HG03460 (cell line): ENCODE measurements around the gene GNB4.

ENCODE experiments used
- ATAC-seq: cut with Tn5 transposase; IDR thresholded peaks from one replicate; pipeline ENCODE4 v1.9.1; 2021; ENCODE audit not compliant: unreplicated experiment

GNB4 gene

DNA sequence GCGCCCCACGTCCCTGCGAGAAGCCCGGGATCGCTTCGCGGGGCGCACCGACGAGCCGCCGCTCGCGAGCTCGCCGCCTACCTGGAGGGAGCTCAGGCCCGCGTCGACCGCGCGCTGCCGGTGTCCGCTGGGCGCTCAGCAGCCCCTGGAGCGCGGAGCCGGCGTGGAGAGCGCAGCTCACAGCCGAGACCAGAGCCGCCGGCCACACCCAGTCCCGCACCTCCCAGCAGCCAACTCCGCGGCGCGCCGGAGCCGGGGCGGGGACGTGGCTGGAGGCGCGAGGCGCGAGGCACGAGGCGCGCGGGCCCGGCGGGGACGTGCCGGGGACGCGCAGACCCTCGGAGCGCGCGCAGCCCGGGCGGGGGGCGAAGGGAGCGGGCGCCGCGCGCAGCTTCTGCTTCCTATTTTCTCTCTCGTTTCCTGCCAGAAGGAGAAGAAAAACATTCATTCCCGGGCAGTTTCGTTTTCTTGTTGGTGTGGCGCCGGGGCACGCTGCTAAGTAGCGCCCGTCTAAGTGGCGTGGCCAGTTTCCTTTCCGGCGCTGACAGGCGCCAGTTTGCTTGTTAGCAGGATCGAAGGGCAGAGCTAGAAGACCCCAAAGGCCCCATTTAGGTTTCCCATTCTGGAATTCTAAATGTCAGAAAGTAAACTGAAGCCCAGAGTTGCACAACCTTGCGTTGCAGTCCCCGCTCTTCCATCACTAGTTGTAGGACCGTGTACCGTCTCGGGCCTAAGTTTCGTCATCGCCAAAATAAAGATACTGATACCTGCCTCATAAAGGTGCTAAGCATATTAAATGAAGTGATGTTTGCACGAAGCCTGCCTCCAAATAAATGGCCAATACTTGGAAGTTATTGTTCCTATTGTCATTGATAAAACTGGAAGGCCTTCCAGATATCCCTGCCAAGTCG, at the start of gene GNB4:
Gene GNB4 (minus strand): TSS at position 206 of the 911 bp plus-strand sequence. CDS start 25,270 bp downstream, outside the sequence.
- ATAC-seq: peak; percentile 64

- ATAC-seq: no peak
Measured at GRCh38 chr3:179495483-179495882, 44.2 kb upstream of the GNB4 start.

DNA sequence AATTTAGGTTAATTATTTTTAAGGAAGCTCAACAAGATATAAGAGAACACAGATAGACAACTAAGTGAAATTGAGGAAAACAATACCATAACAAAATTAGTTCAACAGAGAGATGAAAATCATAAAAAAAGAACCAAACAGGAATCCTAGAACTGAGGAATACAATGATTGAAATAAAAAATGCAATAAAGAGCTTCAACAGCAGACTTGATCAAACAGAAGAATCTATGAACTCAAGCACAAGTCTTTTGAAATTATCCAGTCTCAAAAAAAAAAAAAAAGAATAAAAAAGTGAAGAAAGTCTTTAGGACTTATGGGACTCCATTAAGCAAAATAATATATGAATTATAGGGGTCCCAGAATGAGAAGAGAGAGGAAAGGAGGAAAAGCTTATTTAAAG, 42.0 kb upstream of the GNB4 start:
- no peak for ATAC-seq

DNA sequence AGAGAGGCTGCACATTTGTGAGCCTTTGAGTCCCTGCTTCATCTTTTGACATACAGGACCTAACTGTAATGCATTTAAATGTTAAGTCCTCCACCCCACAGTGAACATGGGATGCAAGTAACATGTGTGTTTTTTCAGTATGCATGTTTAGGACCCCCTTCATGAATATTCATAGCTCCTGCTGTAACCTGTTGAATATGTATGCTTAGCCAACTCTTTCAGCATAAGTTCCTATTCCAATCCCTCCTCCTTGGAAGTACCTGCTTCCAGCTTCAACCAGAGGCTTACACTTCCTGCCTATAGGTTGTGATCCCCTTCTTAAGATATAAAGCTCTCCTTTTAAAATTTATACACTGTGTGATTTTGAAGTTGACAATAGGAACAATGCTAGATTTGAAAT, 36.9 kb upstream of the GNB4 start:
- no peak for ATAC-seq

GRCh38 chr3:179486806-179487205, 35.5 kb upstream of the GNB4 start:
- ATAC-seq: no peak

DNA sequence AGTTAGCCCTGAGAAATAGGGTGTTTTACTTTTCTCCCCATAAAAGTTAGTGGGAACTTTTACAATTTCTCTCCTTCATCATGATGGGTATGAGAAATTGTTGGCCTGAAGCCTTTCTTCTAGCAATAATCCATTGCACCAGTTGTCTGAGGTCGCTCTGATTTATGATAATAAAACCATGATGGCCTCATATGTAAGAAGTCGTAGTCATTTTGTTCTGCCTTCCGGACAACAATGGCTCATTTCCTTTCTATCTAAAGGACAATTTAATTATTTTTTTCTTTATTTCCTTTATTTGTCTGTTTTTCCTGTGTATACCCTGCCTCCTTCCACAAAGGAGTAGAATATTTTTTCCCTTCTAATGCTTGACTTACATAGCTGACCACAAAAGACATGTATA, 31.6 kb upstream of the GNB4 start:
- ATAC-seq: no peak

DNA sequence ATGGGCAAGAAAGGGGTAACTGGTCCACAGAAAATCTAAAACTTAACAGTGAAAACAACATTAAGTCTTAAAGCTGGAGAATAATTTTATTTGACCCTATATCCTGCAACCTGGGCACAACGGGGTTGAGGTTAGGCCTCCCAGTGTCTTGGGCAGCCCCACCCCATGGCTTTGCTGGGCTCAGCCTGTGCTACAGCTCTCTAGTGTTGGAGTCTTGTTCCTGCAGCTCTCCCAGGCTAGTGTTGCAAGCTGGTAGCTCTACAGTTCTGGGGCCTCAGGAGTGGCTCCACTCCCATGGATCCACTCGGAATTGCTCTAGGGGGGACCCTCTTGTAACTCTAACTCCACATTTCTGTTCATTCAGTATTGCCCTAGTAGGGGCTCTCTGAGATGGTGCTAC, 24.9 kb upstream of the GNB4 start:
- no peak for ATAC-seq

DNA sequence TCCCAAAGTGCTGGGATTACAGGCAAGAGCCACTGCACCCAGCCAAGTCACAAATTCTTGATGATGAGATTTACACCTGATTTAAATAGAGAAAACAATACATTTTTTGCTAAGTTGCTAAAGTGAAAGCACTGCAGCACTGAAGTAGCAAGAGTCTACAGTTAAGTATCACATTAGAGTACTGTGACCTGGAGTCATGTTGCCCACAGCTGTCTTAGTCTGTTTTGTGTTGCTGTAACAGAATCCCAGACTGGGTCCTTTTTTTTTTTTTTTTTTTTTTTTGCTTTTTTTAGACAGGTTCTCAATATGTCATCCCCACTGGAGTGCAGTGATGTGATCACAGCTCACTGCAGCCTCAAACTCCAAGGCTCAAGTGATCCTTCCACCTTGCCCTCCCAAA, 23.2 kb upstream of the GNB4 start:
- ATAC-seq: no peak

- ATAC-seq: no peak
Measured at GRCh38 chr3:179473565-179473964, 22.3 kb upstream of the GNB4 start.

DNA sequence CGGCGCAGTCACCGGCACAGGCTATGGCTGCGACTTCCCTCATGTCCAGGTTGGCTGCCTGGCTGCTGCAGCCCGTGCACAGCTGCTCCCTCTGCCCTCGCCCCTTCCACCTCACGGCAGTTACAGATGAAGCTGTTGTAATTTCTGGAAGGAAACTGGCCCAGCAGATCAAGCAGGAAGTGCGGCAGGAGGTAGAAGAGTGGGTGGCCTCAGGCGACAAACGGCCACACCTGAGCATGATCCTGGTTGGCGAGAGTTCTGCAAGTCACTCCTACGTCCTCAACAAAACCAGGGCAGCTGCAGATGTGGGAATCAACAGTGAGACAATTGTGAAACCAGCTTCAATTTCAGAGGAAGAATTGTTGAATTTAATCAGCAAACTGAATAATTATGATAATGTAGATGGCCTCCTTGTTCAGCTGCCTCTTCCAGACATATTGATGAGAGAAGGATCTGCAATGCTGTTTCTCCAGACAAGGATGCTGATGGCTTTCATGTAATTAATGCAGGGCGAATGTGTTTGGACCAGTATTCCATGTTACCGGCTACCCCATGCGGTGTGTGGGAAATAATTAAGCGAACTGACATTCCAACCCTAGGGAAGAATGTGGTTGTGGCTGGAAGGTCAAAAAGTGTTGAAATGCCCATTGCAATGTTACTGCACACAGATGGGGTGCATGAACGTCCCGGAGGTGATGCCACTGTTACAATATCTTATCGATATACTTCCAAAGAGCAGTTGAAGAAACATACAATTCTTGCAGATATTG, 13.2 kb upstream of the GNB4 start:
- peak; percentile 76 for ATAC-seq

DNA sequence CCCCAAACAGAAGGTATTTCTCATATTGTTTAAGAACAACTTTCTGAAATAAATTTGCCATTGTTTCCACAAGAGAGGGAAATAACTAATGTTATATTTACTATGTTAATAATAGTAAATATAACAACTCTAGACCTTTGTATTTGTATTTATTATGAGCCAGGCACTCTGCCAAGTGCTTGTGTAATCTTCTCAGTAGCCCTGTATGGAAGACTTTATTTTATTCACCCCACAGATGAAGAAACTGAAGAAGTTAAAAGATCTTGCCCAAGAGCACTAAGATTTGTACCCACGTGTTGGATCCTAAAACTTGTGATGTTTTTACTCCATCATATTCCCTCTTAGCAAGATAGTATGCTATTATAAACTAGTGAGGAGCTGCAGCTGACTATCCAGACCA, 12.0 kb upstream of the GNB4 start:
- no peak for ATAC-seq

- no peak for ATAC-seq
Measured at GRCh38 chr3:179460260-179460659, 9.0 kb upstream of the GNB4 start.

- no peak for ATAC-seq
Measured at GRCh38 chr3:179455954-179456353, 4.7 kb upstream of the GNB4 start.

- no peak for ATAC-seq
Measured at GRCh38 chr3:179454887-179455286, 3.6 kb upstream of the GNB4 start.

DNA sequence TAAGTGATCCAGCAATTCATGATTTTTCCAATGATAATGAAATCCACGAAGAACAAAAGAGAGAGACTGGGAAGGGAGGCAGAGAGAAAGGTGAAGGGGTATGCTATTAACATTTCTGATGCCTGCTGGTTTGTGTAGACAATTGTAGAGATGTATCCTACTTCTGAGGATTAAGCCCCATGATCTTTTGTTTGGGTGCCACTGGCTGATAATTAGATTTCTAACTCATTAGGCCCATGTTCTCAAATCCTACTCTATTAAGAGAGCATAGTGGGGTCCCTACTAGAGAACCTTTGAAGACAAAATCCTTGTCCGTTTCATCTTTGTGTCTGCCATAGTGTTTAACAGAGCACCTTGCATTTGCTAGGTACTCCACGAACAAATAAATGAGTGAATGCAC, 2.7 kb upstream of the GNB4 start:
- ATAC-seq: no peak

- no peak for ATAC-seq
Measured at GRCh38 chr3:179452872-179453271, 1.6 kb upstream of the GNB4 start.

DNA sequence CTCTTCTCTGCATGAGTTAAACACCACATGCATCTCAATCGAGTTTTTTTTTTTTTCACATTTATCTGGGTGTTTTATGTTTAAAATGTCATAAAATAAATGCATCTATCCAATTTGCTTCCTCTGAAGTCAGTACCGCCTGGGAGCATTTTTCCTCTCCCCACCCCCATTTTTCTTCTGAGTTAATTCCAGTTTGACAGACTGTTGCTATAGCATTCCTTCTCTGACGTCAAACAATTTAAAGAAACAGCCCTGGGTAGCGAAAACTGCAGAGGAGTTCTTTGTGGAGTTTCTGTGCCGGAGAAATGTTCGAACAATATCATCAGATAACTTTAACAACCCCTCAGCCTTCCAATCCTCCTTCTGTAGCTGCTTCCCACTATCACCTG, 900 bp upstream of the GNB4 start:
- ATAC-seq: no peak

DNA sequence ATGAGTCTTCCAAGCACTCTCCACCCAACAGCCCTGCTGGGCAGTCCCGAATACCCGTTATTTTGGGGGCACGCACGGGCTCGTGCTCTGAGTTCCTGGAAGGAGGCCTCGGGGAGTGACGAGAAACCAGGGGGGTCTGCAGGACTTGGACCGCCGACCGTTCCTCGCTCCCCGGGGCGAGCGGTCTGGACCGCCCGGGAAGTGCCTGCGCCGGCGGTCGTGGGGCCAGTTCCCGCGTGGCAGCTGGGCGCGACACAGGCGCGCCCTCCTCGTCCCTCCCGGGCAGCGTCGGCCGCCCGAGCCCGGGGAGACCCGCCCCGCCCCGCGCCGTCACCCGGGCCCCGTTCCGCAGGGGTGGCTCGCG, 387 bp downstream of the GNB4 start:
- ATAC-seq: peak; percentile 41

- ATAC-seq: no peak
Measured at GRCh38 chr3:179450261-179450701, 989 bp downstream of the GNB4 start.

- no peak for ATAC-seq
Measured at GRCh38 chr3:179449636-179450035, 1.6 kb downstream of the GNB4 start.

DNA sequence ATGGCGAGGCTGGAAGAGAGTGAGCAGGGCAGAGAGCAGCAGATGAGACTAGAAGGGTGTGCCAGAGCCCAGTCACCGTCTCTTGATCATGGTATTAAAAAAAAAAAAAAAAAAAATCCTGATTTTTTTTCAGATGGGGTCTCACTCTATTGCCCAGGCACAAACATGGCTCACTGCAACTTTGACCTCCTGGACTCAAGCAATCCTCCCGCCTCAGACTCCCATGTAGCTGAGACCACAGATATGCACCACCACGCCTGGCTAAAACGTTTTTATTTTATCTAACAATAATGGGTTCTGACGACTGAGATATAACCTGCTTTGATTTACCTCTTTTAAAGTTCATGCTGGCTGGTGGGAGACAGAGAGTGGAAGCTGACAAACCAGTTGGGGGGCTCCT, 4.0 kb downstream of the GNB4 start:
- ATAC-seq: no peak

GRCh38 chr3:179446501-179446900, 4.8 kb downstream of the GNB4 start:
- no peak for ATAC-seq
